Neuron (in vitro differentiated cells): ENCODE results near the gene SLC51A.

ENCODE experiments used
- H2AFZ ChIP-seq: one replicate; pipeline ENCODE4 v1.6.1; 2013; ENCODE audit warnings: low read depth, mild to moderate bottlenecking, inconsistent platforms, low read length, moderate library complexity
- H3K27me3 ChIP-seq: one replicate; pipeline ENCODE4 v1.6.1; 2013; ENCODE audit warnings: low read length; ENCODE audit not compliant: insufficient read depth
- H3K36me3 ChIP-seq: one replicate; pipeline ENCODE4 v1.6.1; 2013; ENCODE audit warnings: low read length; ENCODE audit not compliant: insufficient read depth
- H3K4me1 ChIP-seq: one replicate; pipeline ENCODE4 v1.6.1; 2013; ENCODE audit warnings: low read length; ENCODE audit not compliant: insufficient read depth
- H3K4me3 ChIP-seq: 2 replicates; pipeline ENCODE4 v1.5.1; 2013; ENCODE audit warnings: mild to moderate bottlenecking, low read length, moderate library complexity
- H3K9me3 ChIP-seq: one replicate; pipeline ENCODE4 v1.6.1; 2013; ENCODE audit warnings: low read length

The SLC51A gene

DNA sequence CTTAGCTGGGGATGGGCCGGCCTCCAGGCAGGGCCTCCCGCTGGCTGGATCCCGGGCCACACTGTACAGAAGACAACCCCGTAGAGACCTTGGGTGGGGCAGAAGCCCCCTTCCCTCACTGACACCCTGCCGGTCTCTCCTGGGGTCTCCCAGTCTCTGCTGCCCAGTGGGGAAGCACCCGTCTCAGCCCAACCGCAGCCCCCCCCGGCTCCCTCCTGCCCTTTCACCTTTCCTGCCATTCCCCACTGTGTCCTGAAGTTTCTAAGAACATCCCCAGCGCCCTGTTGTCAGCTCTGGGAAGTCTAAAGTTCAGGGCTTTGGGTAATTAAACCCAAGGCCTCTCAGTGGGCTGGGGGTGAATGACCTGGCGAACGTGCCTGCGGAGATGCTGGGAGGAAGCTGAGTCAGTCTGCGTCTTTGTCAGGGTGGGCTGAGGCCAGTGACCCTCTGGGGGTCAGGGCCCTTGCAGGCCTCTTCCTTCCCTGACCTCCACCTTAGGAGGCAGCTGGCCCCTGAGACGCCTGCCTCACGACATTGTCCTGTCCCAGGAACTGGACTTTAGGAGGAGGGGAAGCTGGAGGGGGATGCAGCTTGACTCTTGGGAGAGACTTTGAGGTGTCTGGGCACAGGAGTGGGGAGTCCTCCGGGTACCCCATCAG lies 1.4 kb upstream of the SLC51A start:
- Histone ChIP-seq H3K4me3 (no peak overlapping the region), H3K4me1 (peaks cover 16% of the 10 kb centered on the region), H3K27me3 (peaks cover 8% of the 10 kb centered on the region), H2AFZ (no peak overlapping the region), H3K9me3 (no peaks in the 10 kb centered on the region), H3K36me3 (no peaks in the 10 kb centered on the region)

DNA sequence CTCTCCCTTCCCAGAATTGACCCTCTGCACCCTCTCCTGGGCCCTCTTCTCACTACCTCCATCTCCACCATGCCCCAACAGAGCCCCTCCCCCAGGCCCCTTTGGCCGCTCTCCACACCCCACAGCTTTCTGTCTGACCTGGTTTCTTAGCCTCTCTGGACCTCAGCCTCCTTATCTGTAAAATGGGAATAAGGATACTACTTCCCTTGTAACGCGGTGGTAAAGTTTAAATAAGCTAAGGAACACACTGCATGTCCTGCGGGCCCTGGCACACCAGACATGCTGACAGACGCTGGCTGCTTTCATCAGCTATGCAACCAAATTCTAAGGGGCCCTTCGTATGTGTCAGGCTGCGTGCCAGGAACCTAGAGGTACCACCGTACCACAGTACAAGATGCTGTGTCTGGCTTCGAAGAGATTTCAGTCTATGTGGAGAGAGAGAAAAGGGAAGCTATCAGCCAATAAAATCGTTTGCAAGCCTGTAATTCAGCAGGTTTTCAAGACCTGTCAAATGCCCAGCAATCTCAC lies 777 bp upstream of the SLC51A start:
- Histone ChIP-seq H3K36me3 (no peaks in the 10 kb centered on the region), H2AFZ (no peak overlapping the region), H3K27me3 (peaks cover 8% of the 10 kb centered on the region), H3K9me3 (no peaks in the 10 kb centered on the region), H3K4me1 (peaks cover 17% of the 10 kb centered on the region), H3K4me3 (no peak overlapping the region)

DNA sequence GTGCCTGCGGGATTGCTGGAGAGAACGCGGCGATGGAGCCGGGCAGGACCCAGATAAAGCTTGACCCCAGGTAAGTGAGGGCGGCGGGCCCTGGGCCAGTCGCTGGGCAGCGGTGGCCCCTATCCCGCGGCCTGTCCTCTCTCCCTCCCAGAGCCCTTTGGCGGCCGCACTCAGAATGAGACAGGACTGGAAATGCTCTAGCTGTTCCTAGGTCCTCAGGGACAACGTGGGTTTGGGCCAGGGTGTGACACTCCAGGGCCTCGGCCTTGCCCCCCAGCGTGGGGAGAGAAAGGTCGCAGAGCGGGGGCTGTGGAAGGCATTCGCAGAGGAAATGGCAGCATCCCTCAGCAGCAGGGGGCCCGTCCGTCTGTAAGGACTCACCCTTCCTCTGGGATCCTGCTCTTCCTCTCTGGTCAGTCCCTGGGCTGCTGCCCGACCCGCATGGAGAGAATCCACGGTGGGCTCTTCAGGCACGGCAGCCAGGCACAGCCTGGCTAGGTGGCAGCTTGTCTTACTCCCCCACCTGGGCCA lies 412 bp downstream of the SLC51A start:
- Histone ChIP-seq H2AFZ (no peak overlapping the region), H3K4me3 (no peak overlapping the region), H3K9me3 (no peaks in the 10 kb centered on the region), H3K4me1 (peaks cover 17% of the 10 kb centered on the region), H3K36me3 (no peaks in the 10 kb centered on the region), H3K27me3 (peaks cover 8% of the 10 kb centered on the region)

DNA sequence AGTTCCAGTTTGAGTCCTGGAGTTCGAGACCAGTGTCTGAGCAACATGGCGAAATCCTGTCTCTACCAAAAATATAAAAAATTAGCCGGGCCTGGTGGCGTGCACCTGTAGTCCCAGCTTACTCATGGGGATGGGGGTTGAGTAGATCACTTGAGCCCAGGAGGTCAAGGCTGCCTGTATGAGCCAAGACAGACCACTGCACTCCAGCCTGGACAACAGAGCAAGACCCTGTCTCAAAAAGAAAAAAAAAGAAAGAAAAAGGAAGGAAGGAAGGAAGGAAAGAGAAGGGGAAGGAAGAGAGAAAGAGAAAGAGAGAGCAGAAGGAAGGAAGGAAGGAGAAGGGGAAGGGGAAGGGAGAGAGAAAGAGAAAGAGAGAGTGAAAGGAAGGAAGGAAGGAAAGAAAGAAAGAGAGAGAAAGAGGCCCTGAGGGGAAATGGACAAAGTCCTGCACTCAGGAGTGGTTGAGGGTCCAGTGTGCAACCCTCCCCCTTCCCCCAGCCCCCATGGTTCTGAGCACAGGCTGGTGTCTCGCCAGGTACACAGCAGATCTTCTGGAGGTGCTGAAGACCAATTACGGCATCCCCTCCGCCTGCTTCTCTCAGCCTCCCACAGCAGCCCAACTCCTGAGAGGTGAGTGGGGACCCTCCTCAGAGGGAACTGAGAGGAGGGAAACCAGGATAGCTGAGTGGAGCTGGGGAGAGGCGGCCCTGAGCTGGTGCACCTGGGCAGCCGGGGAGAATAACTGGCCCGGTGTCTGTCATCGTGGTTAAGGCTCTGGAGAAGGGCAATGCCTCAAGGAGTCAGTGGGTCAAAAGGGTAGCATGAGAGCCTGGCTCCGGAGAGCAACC lies 1.2 kb downstream of the SLC51A start:
- H2AFZ ChIP-seq = no peak overlapping the region
- H3K4me3 ChIP-seq = no peak overlapping the region
- peaks cover 17% of the 10 kb centered on the region for H3K4me1 ChIP-seq
- no peaks in the 10 kb centered on the region for H3K36me3 ChIP-seq
- H3K9me3 ChIP-seq = no peaks in the 10 kb centered on the region
- H3K27me3 ChIP-seq = peaks cover 8% of the 10 kb centered on the region

DNA sequence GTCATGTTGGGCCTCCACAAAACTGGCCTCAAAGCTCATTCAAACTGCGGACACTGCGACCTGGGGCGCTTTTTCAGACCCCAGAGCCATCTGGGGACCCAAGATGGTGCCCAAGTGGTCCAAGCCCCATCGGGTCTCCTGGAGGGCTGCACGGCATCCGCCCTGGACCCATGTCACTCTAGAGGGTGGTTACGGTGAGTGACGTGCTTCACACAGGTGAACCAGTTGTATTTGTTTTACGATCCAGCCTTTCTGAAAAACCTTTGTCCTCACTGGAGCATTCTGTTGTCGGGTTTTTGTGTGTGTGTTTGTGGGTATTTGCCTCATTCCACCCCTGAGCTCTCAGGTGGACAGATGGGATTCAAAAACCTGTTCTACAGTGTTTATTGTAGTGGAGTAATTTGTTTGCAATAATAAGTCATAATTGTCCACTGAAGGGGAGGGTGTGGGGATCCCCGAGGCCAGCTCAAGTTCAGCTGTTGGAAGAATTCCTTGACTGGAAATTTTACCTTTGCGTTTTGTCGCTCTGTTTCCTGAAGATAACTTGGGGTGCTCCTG lies 1.9 kb downstream of the SLC51A start:
- Histone ChIP-seq H3K36me3 (no peaks in the 10 kb centered on the region), H3K4me3 (no peak overlapping the region), H3K27me3 (peaks cover 8% of the 10 kb centered on the region), H3K9me3 (no peaks in the 10 kb centered on the region), H2AFZ (no peak overlapping the region), H3K4me1 (peaks cover 17% of the 10 kb centered on the region)

DNA sequence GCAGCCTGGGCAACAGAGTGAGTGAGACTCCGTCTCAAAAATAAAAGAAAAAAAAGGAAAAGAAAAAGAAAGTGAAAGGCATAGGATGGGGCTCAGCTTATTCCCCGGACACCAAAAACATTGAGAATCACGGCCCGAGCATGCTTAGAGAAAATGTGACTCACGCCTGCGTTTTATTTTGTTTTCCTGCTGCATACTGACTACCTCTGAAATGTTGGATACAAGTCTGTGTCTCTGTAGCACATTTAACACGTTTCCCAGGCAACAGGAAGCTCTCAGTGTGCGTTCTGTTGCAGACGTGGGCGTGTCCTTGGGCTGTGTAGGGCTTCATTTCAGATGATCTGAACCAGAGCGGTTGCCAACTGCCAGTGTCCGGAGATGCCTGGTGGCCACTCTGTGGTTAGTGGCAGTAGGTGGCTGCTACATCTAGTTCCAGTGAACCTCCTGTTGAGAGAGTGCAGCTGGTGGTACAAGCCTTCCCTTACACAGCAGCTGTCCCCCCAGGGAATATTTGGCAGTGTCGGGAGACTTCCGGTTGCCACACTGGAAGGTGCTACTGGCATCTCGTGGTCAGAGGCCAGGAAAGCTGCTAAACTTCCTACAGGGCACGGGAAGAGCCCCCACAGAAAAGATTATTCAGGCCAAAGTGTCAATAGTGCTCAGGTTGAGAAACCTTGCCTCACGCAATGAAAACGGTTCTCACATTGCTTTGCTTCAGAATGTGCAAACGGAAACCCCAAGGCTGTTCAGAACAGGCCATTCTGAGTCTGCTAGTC lies 3.0 kb downstream of the SLC51A start:
- Histone ChIP-seq H2AFZ (peak overlapping the region; percentile 75), H3K27me3 (peaks cover 8% of the 10 kb centered on the region), H3K4me3 (peak overlapping the region; percentile 22), H3K36me3 (no peaks in the 10 kb centered on the region), H3K4me1 (peaks cover 17% of the 10 kb centered on the region), H3K9me3 (no peaks in the 10 kb centered on the region)

DNA sequence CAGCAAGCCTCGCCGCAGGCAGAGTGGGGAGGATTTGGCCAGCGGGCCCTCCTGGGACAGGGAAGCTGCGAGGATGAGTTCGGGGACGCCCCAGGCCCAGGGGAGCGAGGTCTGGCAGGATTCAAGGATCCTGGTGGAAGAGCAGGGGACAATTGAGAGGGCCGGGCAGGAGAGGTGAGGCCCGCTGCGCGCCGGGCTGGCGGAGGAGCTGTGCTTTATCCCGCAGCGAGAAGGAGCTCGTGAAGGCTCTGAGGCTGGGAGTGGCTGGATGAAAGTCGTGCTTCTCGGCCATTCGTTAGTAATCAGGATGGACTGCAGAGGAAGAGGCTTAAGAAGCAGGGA lies 3.6 kb downstream of the SLC51A start:
- H3K4me1 ChIP-seq = peaks cover 13% of the 10 kb centered on the region
- no peaks in the 10 kb centered on the region for H3K9me3 ChIP-seq
- H3K36me3 ChIP-seq = no peaks in the 10 kb centered on the region
- no peak overlapping the region for H3K4me3 ChIP-seq
- H2AFZ ChIP-seq = peak overlapping the region; percentile 75
- H3K27me3 ChIP-seq = peaks cover 8% of the 10 kb centered on the region

DNA sequence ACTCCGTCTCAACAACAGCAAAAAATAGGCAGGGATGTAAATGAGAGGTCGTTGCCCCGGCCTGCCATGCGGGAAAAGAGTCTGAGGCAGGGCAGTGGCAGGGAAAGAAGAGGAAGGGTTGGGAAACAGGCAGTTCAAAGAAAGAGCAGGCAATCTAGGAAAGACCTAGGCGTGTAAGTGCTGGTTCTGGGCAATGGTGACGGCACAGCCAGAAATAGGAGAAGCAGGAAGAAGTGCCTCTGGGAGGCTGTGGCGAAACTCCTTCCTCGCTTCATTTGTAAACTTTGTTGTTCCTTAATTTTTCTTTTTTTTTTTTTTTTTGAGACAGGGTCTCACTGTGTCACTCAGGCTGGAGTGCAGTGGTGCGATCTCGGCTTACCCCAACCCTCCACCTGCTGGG lies 4.3 kb downstream of the SLC51A start:
- Histone ChIP-seq H3K4me1 (peaks cover 10% of the 10 kb centered on the region), H3K4me3 (no peak overlapping the region), H3K36me3 (no peaks in the 10 kb centered on the region), H3K9me3 (no peaks in the 10 kb centered on the region), H2AFZ (no peak overlapping the region), H3K27me3 (peaks cover 6% of the 10 kb centered on the region)

DNA sequence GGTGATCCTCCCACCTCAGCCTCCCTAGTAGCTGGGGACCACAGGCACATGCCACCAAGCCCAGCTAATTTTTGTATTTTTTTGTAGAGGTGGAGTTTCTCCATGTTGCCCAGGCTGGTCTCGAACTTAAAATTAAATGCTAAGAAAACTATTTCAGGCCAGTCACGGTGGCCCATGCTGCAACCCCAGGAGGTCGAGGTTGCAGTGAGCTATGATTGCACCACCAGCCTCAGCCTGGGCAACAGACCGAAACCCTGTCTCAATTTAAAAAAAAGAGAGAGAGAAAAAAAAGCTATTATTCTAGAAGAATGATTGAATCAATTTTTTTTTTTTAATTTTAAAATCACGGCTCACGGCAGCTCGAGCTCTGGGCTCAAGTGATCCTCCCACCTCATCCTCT lies 4.7 kb downstream of the SLC51A start:
- H3K27me3 ChIP-seq = peaks cover 3% of the 10 kb centered on the region
- H3K4me3 ChIP-seq = no peak overlapping the region
- peaks cover 10% of the 10 kb centered on the region for H3K4me1 ChIP-seq
- no peaks in the 10 kb centered on the region for H3K36me3 ChIP-seq
- no peak overlapping the region for H2AFZ ChIP-seq
- H3K9me3 ChIP-seq = no peaks in the 10 kb centered on the region

DNA sequence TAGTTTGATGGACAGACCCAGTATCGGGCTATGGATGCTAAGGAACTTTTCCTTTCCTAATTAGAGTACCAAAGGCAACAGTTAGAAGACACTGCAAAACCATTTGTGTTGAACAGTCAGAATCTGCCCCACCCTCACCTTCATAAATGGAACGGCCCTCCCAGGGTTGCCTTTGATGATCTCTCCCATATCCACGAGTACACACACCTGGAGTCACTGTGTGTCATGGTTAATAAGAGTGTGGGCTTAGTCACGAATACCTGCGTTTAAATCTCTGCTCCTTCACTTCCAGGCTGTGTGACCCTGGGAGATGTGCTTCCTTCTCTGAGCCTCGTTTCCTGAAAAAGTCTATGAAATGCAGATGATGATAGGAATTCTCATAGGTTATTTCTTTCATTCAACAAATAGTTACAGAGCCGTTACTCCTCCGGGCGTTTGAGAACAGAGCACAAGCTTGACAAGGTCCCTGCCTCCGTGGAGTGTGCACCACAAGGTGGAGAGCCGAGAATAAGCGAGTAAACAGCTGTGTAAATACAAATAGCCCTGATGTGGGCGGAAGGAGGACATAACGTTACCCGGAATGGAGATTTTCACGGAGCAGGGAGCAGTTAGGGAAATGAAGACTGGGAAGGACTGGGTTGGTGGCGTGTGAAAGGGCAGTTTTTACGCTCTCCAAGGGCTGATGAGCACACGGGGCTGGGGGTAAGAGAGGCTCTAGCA lies 6.7 kb downstream of the SLC51A start:
- H3K9me3 ChIP-seq = no peaks in the 10 kb centered on the region
- H3K4me3 ChIP-seq = no peak overlapping the region
- no peak overlapping the region for H2AFZ ChIP-seq
- no peaks in the 10 kb centered on the region for H3K36me3 ChIP-seq
- no peaks in the 10 kb centered on the region for H3K27me3 ChIP-seq
- H3K4me1 ChIP-seq = peaks cover 10% of the 10 kb centered on the region

DNA sequence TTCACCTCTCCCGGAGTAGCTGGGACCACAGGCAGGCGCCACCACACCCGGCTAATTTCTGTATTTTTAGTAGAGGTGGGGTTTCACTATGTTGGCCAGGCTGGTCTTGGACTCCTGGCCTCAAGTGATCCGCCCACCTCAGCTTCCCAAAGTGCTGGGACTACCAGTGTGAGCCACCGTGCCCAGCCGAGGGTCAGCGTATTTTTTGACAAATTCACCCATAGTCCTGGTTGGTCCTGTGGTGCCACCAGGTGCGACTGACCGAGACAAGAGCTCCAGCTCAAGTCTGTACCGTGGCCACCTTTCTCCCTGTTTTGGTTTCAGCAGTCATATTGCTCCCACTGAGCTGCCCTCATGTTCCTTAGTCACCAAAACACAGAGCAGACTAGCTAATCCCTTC lies 8.8 kb downstream of the SLC51A start:
- Histone ChIP-seq H3K9me3 (no peaks in the 10 kb centered on the region), H3K4me3 (no peak overlapping the region), H3K27me3 (no peaks in the 10 kb centered on the region), H2AFZ (no peak overlapping the region), H3K4me1 (no peaks in the 10 kb centered on the region), H3K36me3 (no peaks in the 10 kb centered on the region)

DNA sequence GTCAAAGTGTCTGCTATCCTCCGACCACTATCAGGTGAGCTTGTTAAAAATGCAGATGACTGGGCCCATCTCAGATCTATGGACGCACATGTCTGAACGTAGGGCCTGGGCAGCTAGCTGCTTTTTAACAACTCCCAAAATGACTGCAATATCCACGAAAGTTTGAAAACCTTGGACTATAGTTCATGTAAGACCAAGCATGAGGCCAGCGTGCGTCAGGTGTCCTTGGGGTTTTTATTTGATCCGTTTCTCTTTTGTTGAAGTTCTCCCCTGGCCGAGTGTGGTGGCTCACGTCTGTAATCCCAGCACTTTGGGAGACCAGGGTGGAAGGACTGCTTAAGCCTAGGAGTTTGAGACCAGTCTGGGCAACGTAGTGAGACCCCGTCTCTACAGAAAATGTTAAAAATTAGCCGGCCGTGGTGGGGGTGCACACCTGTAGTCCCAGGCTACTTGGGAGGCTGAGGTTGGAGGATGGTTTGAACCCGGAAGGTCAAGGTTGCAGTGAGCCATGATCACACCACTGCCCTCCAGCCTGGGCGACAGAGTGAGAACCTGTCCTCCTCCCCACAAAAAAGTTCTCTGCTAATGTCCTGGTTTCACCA lies 9.5 kb downstream of the SLC51A start:
- Histone ChIP-seq H3K9me3 (no peaks in the 10 kb centered on the region), H3K4me3 (no peak overlapping the region), H3K36me3 (no peaks in the 10 kb centered on the region), H3K4me1 (no peaks in the 10 kb centered on the region), H2AFZ (no peak overlapping the region), H3K27me3 (no peaks in the 10 kb centered on the region)
